ENCODE measurements around the gene FZD4.
"Not testable (repeated sequence)": the region's sequence is repeated elsewhere in the genome, so short reads cannot be mapped to it uniquely, and the experiment has no call there.

Gene FZD4

GRCh38 chr11:86950661-86950995 lies 4.6 kb downstream of the FZD4 start:
- no peaks in the 10 kb centered on the region for H3K36me3 ChIP-seq (ENCODE audit: control insufficient read depth in 1 of 2, insufficient read depth in 2 of 2, low read length in 2 of 2)
- no peaks in the 10 kb centered on the region for H3K9me3 ChIP-seq (ENCODE audit: control insufficient read depth in 1 of 2, low read length in 2 of 2)
- peaks cover 0 to 11% of the 10 kb centered on the region in 2 donors for H3K4me1 ChIP-seq (ENCODE audit: control insufficient read depth in 1 of 2, insufficient read depth in 2 of 2, low read length in 2 of 2)
- no peak overlapping the region for H3K9ac ChIP-seq (ENCODE audit: low read depth in 1 of 2, low read length in 2 of 2)
- H3K27ac ChIP-seq (ENCODE audit: low read depth, low read length): no peak overlapping the region
- peaks cover 5 to 6% of the 10 kb centered on the region in 2 donors for H3K27me3 ChIP-seq (ENCODE audit: control insufficient read depth in 1 of 2, insufficient read depth in 2 of 2, low read length in 2 of 2)
- no peak overlapping the region for H3K4me3 ChIP-seq (ENCODE audit: low read depth in 1 of 2, low read length in 2 of 2)

GRCh38 chr11:86949995-86950660 lies 5.1 kb downstream of the FZD4 start:
- Histone ChIP-seq H3K36me3 (ENCODE audit: control insufficient read depth in 1 of 2, insufficient read depth in 2 of 2, low read length in 2 of 2) (no peaks in the 10 kb centered on the region), H3K4me3 (ENCODE audit: low read depth in 1 of 2, low read length in 2 of 2) (no peak overlapping the region), H3K9me3 (ENCODE audit: control insufficient read depth in 1 of 2, low read length in 2 of 2) (no peaks in the 10 kb centered on the region), H3K27me3 (ENCODE audit: control insufficient read depth in 1 of 2, insufficient read depth in 2 of 2, low read length in 2 of 2) (peaks cover 5 to 6% of the 10 kb centered on the region in 2 donors), H3K27ac (ENCODE audit: low read depth, low read length) (no peak overlapping the region), H3K9ac (ENCODE audit: low read depth in 1 of 2, low read length in 2 of 2) (no peak overlapping the region), H3K4me1 (ENCODE audit: control insufficient read depth in 1 of 2, insufficient read depth in 2 of 2, low read length in 2 of 2) (peaks cover 0 to 11% of the 10 kb centered on the region in 2 donors)

- Histone ChIP-seq H3K9ac (ENCODE audit: low read depth in 1 of 2, low read length in 2 of 2) (no peak overlapping the region), H3K4me3 (ENCODE audit: low read depth in 1 of 2, low read length in 2 of 2) (no peak overlapping the region), H3K27me3 (ENCODE audit: control insufficient read depth in 1 of 2, insufficient read depth in 2 of 2, low read length in 2 of 2) (no peaks in the 10 kb centered on the region), H3K9me3 (ENCODE audit: control insufficient read depth in 1 of 2, low read length in 2 of 2) (no peaks in the 10 kb centered on the region), H3K27ac (ENCODE audit: low read depth, low read length) (no peak overlapping the region), H3K36me3 (ENCODE audit: control insufficient read depth in 1 of 2, insufficient read depth in 2 of 2, low read length in 2 of 2) (no peaks in the 10 kb centered on the region), H3K4me1 (ENCODE audit: control insufficient read depth in 1 of 2, insufficient read depth in 2 of 2, low read length in 2 of 2) (peaks cover 0 to 2% of the 10 kb centered on the region in 2 donors)
These were observed 6.5 kb downstream of the FZD4 start for GRCh38 chr11:86948733-86949132.

- peaks cover 0 to 2% of the 10 kb centered on the region in 2 donors for H3K4me1 ChIP-seq (ENCODE audit: control insufficient read depth in 1 of 2, insufficient read depth in 2 of 2, low read length in 2 of 2)
- H3K36me3 ChIP-seq (ENCODE audit: control insufficient read depth in 1 of 2, insufficient read depth in 2 of 2, low read length in 2 of 2): no peaks in the 10 kb centered on the region
- no peak overlapping the region for H3K9ac ChIP-seq (ENCODE audit: low read depth in 1 of 2, low read length in 2 of 2)
- no peak overlapping the region for H3K27ac ChIP-seq (ENCODE audit: low read depth, low read length)
- no peak overlapping the region for H3K4me3 ChIP-seq (ENCODE audit: low read depth in 1 of 2, low read length in 2 of 2)
- no peaks in the 10 kb centered on the region for H3K27me3 ChIP-seq (ENCODE audit: control insufficient read depth in 1 of 2, insufficient read depth in 2 of 2, low read length in 2 of 2)
- no peaks in the 10 kb centered on the region for H3K9me3 ChIP-seq (ENCODE audit: control insufficient read depth in 1 of 2, low read length in 2 of 2)
These were observed 7.7 kb downstream of the FZD4 start for GRCh38 chr11:86947541-86947940.

GRCh38 chr11:86943505-86943904 lies 11.7 kb downstream of the FZD4 start:
- not testable (repeated sequence) for H3K4me3 ChIP-seq (ENCODE audit: low read depth in 1 of 2, low read length in 2 of 2); H3K36me3 ChIP-seq (ENCODE audit: control insufficient read depth in 1 of 2, insufficient read depth in 2 of 2, low read length in 2 of 2); H3K27ac ChIP-seq (ENCODE audit: low read depth, low read length); H3K27me3 ChIP-seq (ENCODE audit: control insufficient read depth in 1 of 2, insufficient read depth in 2 of 2, low read length in 2 of 2); H3K9ac ChIP-seq (ENCODE audit: low read depth in 1 of 2, low read length in 2 of 2); H3K9me3 ChIP-seq (ENCODE audit: control insufficient read depth in 1 of 2, low read length in 2 of 2)
- peaks cover 0 to 13% of the 10 kb centered on the region in 2 donors for H3K4me1 ChIP-seq (ENCODE audit: control insufficient read depth in 1 of 2, insufficient read depth in 2 of 2, low read length in 2 of 2)

- no peaks in the 10 kb centered on the region for H3K27me3 ChIP-seq (ENCODE audit: control insufficient read depth in 1 of 2, insufficient read depth in 2 of 2, low read length in 2 of 2)
- peaks cover 0 to 13% of the 10 kb centered on the region in 2 donors for H3K4me1 ChIP-seq (ENCODE audit: control insufficient read depth in 1 of 2, insufficient read depth in 2 of 2, low read length in 2 of 2)
- H3K9me3 ChIP-seq (ENCODE audit: control insufficient read depth in 1 of 2, low read length in 2 of 2): no peaks in the 10 kb centered on the region
- no peak overlapping the region for H3K9ac ChIP-seq (ENCODE audit: low read depth in 1 of 2, low read length in 2 of 2)
- H3K27ac ChIP-seq (ENCODE audit: low read depth, low read length): no peak overlapping the region
- H3K4me3 ChIP-seq (ENCODE audit: low read depth in 1 of 2, low read length in 2 of 2): no peak overlapping the region
- no peaks in the 10 kb centered on the region for H3K36me3 ChIP-seq (ENCODE audit: control insufficient read depth in 1 of 2, insufficient read depth in 2 of 2, low read length in 2 of 2)
These were observed 13.2 kb downstream of the FZD4 start for GRCh38 chr11:86941871-86942599.

GRCh38 chr11:86941077-86941870 lies 13.9 kb downstream of the FZD4 start:
- Histone ChIP-seq H3K27me3 (ENCODE audit: control insufficient read depth in 1 of 2, insufficient read depth in 2 of 2, low read length in 2 of 2) (no peaks in the 10 kb centered on the region), H3K4me1 (ENCODE audit: control insufficient read depth in 1 of 2, insufficient read depth in 2 of 2, low read length in 2 of 2) (peaks cover 0 to 13% of the 10 kb centered on the region in 2 donors), H3K27ac (ENCODE audit: low read depth, low read length) (no peak overlapping the region), H3K4me3 (ENCODE audit: low read depth in 1 of 2, low read length in 2 of 2) (no peak overlapping the region), H3K9me3 (ENCODE audit: control insufficient read depth in 1 of 2, low read length in 2 of 2) (no peaks in the 10 kb centered on the region), H3K36me3 (ENCODE audit: control insufficient read depth in 1 of 2, insufficient read depth in 2 of 2, low read length in 2 of 2) (no peaks in the 10 kb centered on the region), H3K9ac (ENCODE audit: low read depth in 1 of 2, low read length in 2 of 2) (no peak overlapping the region)

- H3K9ac ChIP-seq (ENCODE audit: low read depth in 1 of 2, low read length in 2 of 2): no peak overlapping the region
- H3K4me1 ChIP-seq (ENCODE audit: control insufficient read depth in 1 of 2, insufficient read depth in 2 of 2, low read length in 2 of 2): peaks cover 0 to 13% of the 10 kb centered on the region in 2 donors
- H3K27me3 ChIP-seq (ENCODE audit: control insufficient read depth in 1 of 2, insufficient read depth in 2 of 2, low read length in 2 of 2): no peaks in the 10 kb centered on the region
- no peaks in the 10 kb centered on the region for H3K36me3 ChIP-seq (ENCODE audit: control insufficient read depth in 1 of 2, insufficient read depth in 2 of 2, low read length in 2 of 2)
- H3K9me3 ChIP-seq (ENCODE audit: control insufficient read depth in 1 of 2, low read length in 2 of 2): no peaks in the 10 kb centered on the region
- no peak overlapping the region for H3K4me3 ChIP-seq (ENCODE audit: low read depth in 1 of 2, low read length in 2 of 2)
- H3K27ac ChIP-seq (ENCODE audit: low read depth, low read length): no peak overlapping the region
These were observed 14.9 kb downstream of the FZD4 start for GRCh38 chr11:86940122-86940777.

GRCh38 chr11:86938900-86939880 lies 16.0 kb downstream of the FZD4 start:
- no peaks in the 10 kb centered on the region for H3K27me3 ChIP-seq (ENCODE audit: control insufficient read depth in 1 of 2, insufficient read depth in 2 of 2, low read length in 2 of 2)
- no peak overlapping the region for H3K27ac ChIP-seq (ENCODE audit: low read depth, low read length)
- H3K4me1 ChIP-seq (ENCODE audit: control insufficient read depth in 1 of 2, insufficient read depth in 2 of 2, low read length in 2 of 2): peaks cover 0 to 13% of the 10 kb centered on the region in 2 donors
- H3K9me3 ChIP-seq (ENCODE audit: control insufficient read depth in 1 of 2, low read length in 2 of 2): no peaks in the 10 kb centered on the region
- no peak overlapping the region for H3K9ac ChIP-seq (ENCODE audit: low read depth in 1 of 2, low read length in 2 of 2)
- H3K4me3 ChIP-seq (ENCODE audit: low read depth in 1 of 2, low read length in 2 of 2): no peak overlapping the region
- no peaks in the 10 kb centered on the region for H3K36me3 ChIP-seq (ENCODE audit: control insufficient read depth in 1 of 2, insufficient read depth in 2 of 2, low read length in 2 of 2)
